Kidney (tissue), 14 donors: ENCODE results near the gene FHAD1. TPM values are rescaled to one million over a fixed set of nuclear protein-coding genes. Genes with fewer than 3 reads are reported as not detected.
A peak's percentile ranks its signal among the peaks of the same experiment; 100 is the strongest.

Source experiments
- DNase-seq, 5 donors: peaks; one replicate each; pipeline ENCODE4 v3.0.0-alpha.2; 2013 to 2020
- FAIRE-seq: peaks from 2 replicates; lab custom pipeline; 2012; peaks lifted over from hg19 to GRCh38; lab: Jason Lieb, UNC
- H3K27ac ChIP-seq, 2 donors: one replicate each; pipeline ENCODE4 v1.7.0; 2013; ENCODE audit warnings: low read depth in 2 of 2, low read length in 2 of 2, inconsistent platforms in 1 of 2
- H3K27me3 ChIP-seq: one replicate; pipeline ENCODE4 v1.7.1; 2013; ENCODE audit warnings: low read length, inconsistent platforms; ENCODE audit not compliant: control insufficient read depth, insufficient read depth
- H3K36me3 ChIP-seq, 3 donors: one replicate each; pipeline versions ENCODE4 v1.7.0 to v1.7.1; 2013; ENCODE audit warnings: low read length in 3 of 3, control low read depth in 1 of 3, inconsistent platforms in 1 of 3; ENCODE audit not compliant: insufficient read depth in 3 of 3, control insufficient read depth in 2 of 3
- H3K4me1 ChIP-seq, 3 donors: one replicate each; pipeline versions ENCODE4 v1.7.0 to v1.7.1; 2013; ENCODE audit warnings: low read length in 3 of 3, inconsistent platforms in 1 of 3, low read depth in 1 of 3; ENCODE audit not compliant: control insufficient read depth in 2 of 3, insufficient read depth in 2 of 3
- H3K4me3 ChIP-seq, 3 donors: one replicate each; pipeline versions ENCODE4 v1.7.0 to v1.8.1; 2013; ENCODE audit warnings: low read length in 3 of 3, control low read depth in 1 of 3, inconsistent platforms in 1 of 3
- H3K9ac ChIP-seq, 3 donors: one replicate each; pipeline versions ENCODE4 v1.7.0 to v1.7.1; 2013; ENCODE audit warnings: low read length in 3 of 3, control low read depth in 1 of 3, inconsistent platforms in 1 of 3
- H3K9me3 ChIP-seq, 3 donors: one replicate each; pipeline versions ENCODE4 v1.7.0 to v1.7.1; 2013; ENCODE audit warnings: low read length in 3 of 3, control low read depth in 1 of 3, inconsistent platforms in 1 of 3; ENCODE audit not compliant: control insufficient read depth in 2 of 3, insufficient read depth in 1 of 3
- intact Hi-C: fragments of 100-400 bp; cut with DNase I; formaldehyde crosslinking; loops from one replicate; pipeline ENCODE4 v1.11.1; 2022
- polyA plus RNA-seq: library from polyadenylated mRNA; stranded (reverse); fragments of 350-450 nt; fragmentation: Illumina TruSeq; extraction: RNeasy Lipid Tissue Mini Kit (QIAGEN cat#74804); gene quantifications from one replicate; pipeline ENCODE4 v1.2.3, GENCODE V29; 2014; ENCODE audit warnings: low read depth, low replicate concordance; ENCODE audit not compliant: insufficient read depth
- total RNA-seq: library from RNA; stranded (reverse); fragmentation: NEBNext Ultra II Directional; extraction: Animal tissue kit (Norgen Biotek cat#: 25700); gene quantifications from one replicate; pipeline ENCODE4 v1.2.1, GENCODE V29; 2021
- TF ChIP-seq, protein P1 (sequence below): IDR thresholded peaks from 3 replicates; pipeline ENCODE4 v1.5.1; 2012; ENCODE audit warnings: mild to moderate bottlenecking, moderate library complexity, borderline replicate concordance; ENCODE audit not compliant: insufficient read depth; ENCODE audit errors: extremely low read depth
- donor health status: control.
- donor health status: control.
- donor health status: control.
- donor health status: control.
- donor health status: control.
- donor health status: DM: yes; HTN: yes; CAD: no.
- donor health status: Normal renal cell carcinoma (clear cell type).

FHAD1 gene
- total and polyA plus RNA-seq, 2 donors from 2014 or later, result 0.84 to 4.2 TPM

DNA sequence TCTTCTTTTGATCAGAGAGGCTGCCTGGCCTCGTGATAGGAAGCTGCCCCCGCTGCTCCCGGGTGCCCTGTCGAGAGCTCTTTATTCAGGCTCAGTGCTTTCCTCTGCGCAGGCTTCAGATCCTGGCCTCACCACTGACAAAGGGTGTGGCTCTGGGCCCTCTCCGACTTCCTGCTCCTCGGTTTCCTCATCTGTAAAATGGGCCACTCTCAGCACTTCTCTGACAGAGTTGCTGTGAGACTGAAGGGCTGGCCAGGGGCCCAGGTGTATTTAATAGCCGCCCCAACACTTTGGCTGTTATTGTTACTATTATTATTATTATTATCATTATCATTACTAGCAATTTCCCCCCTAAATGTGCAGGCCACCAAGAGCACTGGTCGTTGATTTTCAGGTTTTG is 101.6 kb downstream of the FHAD1 start:
- Histone ChIP-seq H3K4me1 (no peaks in the 10 kb centered on the region), H3K36me3 (no peaks in the 10 kb centered on the region), H3K27ac (no peak overlapping the region), H3K4me3 (no peak overlapping the region), H3K9me3 (no peaks in the 10 kb centered on the region), H3K9ac (no peak overlapping the region), H3K27me3 (no peaks in the 10 kb centered on the region)
- no peak for FAIRE-seq
- TF ChIP-seq, protein P1, sequence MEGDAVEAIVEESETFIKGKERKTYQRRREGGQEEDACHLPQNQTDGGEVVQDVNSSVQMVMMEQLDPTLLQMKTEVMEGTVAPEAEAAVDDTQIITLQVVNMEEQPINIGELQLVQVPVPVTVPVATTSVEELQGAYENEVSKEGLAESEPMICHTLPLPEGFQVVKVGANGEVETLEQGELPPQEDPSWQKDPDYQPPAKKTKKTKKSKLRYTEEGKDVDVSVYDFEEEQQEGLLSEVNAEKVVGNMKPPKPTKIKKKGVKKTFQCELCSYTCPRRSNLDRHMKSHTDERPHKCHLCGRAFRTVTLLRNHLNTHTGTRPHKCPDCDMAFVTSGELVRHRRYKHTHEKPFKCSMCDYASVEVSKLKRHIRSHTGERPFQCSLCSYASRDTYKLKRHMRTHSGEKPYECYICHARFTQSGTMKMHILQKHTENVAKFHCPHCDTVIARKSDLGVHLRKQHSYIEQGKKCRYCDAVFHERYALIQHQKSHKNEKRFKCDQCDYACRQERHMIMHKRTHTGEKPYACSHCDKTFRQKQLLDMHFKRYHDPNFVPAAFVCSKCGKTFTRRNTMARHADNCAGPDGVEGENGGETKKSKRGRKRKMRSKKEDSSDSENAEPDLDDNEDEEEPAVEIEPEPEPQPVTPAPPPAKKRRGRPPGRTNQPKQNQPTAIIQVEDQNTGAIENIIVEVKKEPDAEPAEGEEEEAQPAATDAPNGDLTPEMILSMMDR, result no peak
- intact Hi-C loops, result no loop called here
- DNase-seq, result peak in 1 of 5 donors; percentile 47

DNA sequence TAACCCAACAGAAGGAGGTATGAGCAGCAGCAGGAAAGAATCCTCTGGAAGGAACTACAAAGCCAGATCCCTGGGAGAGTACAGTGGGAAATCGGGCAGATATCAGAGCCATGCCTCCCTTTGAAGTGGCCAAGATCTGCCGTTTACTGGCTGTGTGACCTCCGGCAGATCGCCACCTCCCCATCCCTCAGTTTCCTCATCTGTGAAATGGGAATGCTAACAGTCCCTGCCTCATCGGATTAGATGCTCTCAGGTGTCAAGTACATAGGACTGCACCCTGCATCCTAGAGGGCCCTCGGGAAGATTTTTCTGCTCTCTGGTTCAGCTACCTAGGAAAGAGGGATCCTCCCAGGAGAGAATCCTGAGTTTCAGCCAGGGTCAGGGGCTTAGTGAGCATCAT is 102.1 kb downstream of the FHAD1 start:
- Histone ChIP-seq H3K9me3 (no peaks in the 10 kb centered on the region), H3K36me3 (no peaks in the 10 kb centered on the region), H3K4me3 (no peak overlapping the region), H3K27ac (no peak overlapping the region), H3K27me3 (no peaks in the 10 kb centered on the region), H3K4me1 (no peaks in the 10 kb centered on the region), H3K9ac (no peak overlapping the region)
- intact Hi-C loops, result no loop called here
- TF ChIP-seq, protein P1, result no peak
- DNase-seq (peak in 1 of 5 donors; percentile 3), FAIRE-seq (no peak)

DNA sequence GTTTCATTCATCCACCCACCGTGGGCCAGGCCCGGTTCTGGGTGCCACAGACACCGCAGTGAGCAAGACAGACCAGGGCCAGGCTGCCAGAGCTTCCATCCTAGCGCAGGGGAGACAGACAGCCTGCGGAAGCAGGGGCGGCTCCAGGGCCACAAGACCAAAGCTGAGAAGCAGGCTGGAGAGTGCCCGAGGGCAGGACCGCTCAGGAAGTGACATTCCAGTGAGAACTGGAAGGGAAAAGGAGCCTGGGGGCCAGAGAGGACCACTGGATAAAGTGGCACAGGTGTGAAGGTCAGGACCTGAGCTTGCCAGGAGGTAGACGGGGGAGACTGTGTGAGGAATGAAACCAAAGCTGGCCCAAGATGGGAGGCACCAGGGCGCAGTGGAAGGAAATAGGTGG is 103.1 kb downstream of the FHAD1 start:
- H3K27me3 ChIP-seq, result no peaks in the 10 kb centered on the region
- H3K36me3 ChIP-seq, result no peaks in the 10 kb centered on the region
- no peaks in the 10 kb centered on the region for H3K4me1 ChIP-seq
- H3K9me3 ChIP-seq, result no peaks in the 10 kb centered on the region
- no peak overlapping the region for H3K9ac ChIP-seq
- DNase-seq, result peak in 1 of 5 donors; percentile 64
- TF ChIP-seq, protein P1, result no peak
- intact Hi-C loops, result no loop called here
- no peak for FAIRE-seq
- no peak overlapping the region for H3K4me3 ChIP-seq
- no peak overlapping the region for H3K27ac ChIP-seq
